Adrenal gland (tissue), 12 donors: ENCODE data around the gene LPAR3. TPM values are rescaled to one million over a fixed set of nuclear protein-coding genes. Genes with fewer than 3 reads are reported as not detected.
A peak's percentile ranks its signal among the peaks of the same experiment; 100 is the strongest.

ENCODE experiments used
- DNase-seq, 7 donors: peaks; one replicate each; pipeline ENCODE4 v3.0.0-alpha.2; 2019 to 2020
- H3K27ac ChIP-seq, 5 donors: fragments of 200-600 bp; sonication (generic) in 4 of 5; 1 replicate in 3 of 5; 2 replicates in 2 of 5; pipeline versions ENCODE4 v1.5.1 to v1.8.0; 2016 to 2020; ENCODE audit warnings: mild to moderate bottlenecking in 1 of 5
- H3K27me3 ChIP-seq: fragments of 200-600 bp; 2 replicates; pipeline ENCODE4 v1.8.0; 2021
- H3K36me3 ChIP-seq, 2 donors: fragments of 200-600 bp; replicated peaks in 1 of 2; 1 replicate in 1 of 2; 2 replicates in 1 of 2; pipeline versions ENCODE4 v1.5.1 to v1.8.0; 2018 to 2022
- H3K4me1 ChIP-seq, 2 donors: fragments of 200-600 bp; replicated peaks in 1 of 2; 1 replicate in 1 of 2; 2 replicates in 1 of 2; pipeline versions ENCODE4 v1.5.1 to v1.8.0; 2018 to 2021
- H3K4me3 ChIP-seq, 4 donors: fragments of 200-600 bp; sonication (generic) in 3 of 4; one replicate each; pipeline ENCODE4 v1.5.1; 2016 to 2018
- H3K9me3 ChIP-seq, 3 donors: fragments of 200-600 bp; sonication (generic) in 1 of 3; replicated peaks in 1 of 3; 1 replicate in 2 of 3; 2 replicates in 1 of 3; pipeline versions ENCODE4 v1.5.1 to v1.8.0; 2016 to 2021
- CTCF ChIP-seq, 6 experiments: fragments of 450-650 bp in 4 of 6; fragments of 200-600 bp in 2 of 6; sonication (generic) in 1 of 6; IDR thresholded peaks; 1 replicate in 5 of 6; 2 replicates in 1 of 6; pipeline versions ENCODE4 v1.5.1 to v1.8.0; 2016 to 2021; ENCODE audit warnings: antibody characterized with exemption in 6 of 6, mild to moderate bottlenecking in 2 of 6, moderate library complexity in 1 of 6
- POLR2A ChIP-seq, 2 donors: fragments of 450-650 bp; IDR thresholded peaks; one replicate each; pipeline ENCODE4 v1.6.1; 2017; ENCODE audit warnings: antibody characterized with exemption in 2 of 2, mild to moderate bottlenecking in 2 of 2, moderate library complexity in 1 of 2
- WGBS, 4 donors: extraction: QIAGEN DNeasy Blood & Tissue Kit in 2 of 4; methylation state at CpG; one replicate each; pipeline versions ENCODE4 v1.1.5 to v1.1.7; 2013 to 2017; 5-methylcytosine and 5-hydroxymethylcytosine counted together
- intact Hi-C, 2 donors: fragments of 100-400 bp; cut with DNase I; formaldehyde crosslinking; loops; one replicate each; pipeline versions ENCODE4 v1.14.1 to v1.15.0; 2022 to 2023
- polyA plus RNA-seq, 3 donors: library from polyadenylated mRNA; stranded (reverse); fragments of 200-250 nt in 2 of 3; fragments of 350-450 nt in 1 of 3; fragmentation: Illumina TruSeq in 1 of 3; extraction: RNeasy Lipid Tissue Mini Kit (QIAGEN cat#74804) in 1 of 3; gene quantifications; one replicate each; pipeline ENCODE4 v1.2.3, GENCODE V29; 2013 to 2014
- total RNA-seq, 9 donors: library from RNA; depleted of rRNA in 4 of 9; stranded (reverse); fragments of >200 nt in 4 of 9; fragments of 120-200 nt in 1 of 9; fragmentation: NEBNext Ultra II Directional in 1 of 9; extraction: Animal tissue kit (Norgen Biotek cat#: 25700) in 1 of 9; gene quantifications; one replicate each; pipeline versions ENCODE4 v1.1.0 to v1.2.4, GENCODE V29; 2013 to 2023
- donor health status: healthy with polysubstance abuse.
- donor health status: Bipolar disorder and iron deficiency.
- donor health status: DM: yes; HTN: yes; CAD: no.
- donor health status: DM: no; HTN: no; CAD: no.
- donor health status: DM: no; HTN: no; CAD: no.
- donor health status: DM: yes; HTN: yes; CAD: no.

LPAR3 gene
- total and polyA plus RNA-seq, 12 donors: 0.06 to 7.1 (median 1.8) TPM

- TF ChIP-seq POLR2A (IDR thresholded peaks at IDR 0.05) (no peak), CTCF (IDR thresholded peaks at IDR 0.05) (no peak)
- Histone ChIP-seq H3K4me3 (no peak overlapping the region), H3K36me3 (no peaks in the 10 kb centered on the region), H3K27me3 (peaks cover 8% of the 10 kb centered on the region), H3K4me1 (no peaks in the 10 kb centered on the region), H3K9me3 (no peaks in the 10 kb centered on the region), H3K27ac (no peak overlapping the region)
- 35 to 46% (median 41%) methylated on average over 4 of the region's 4 CpGs for WGBS, 4 donors
- intact Hi-C loops: loop anchor here in 1 of 2 donors (10.0 kb wide), 1 partner anchor 129 kb away; no protein-coding TSS in a partner anchor
- DNase-seq: peak; percentile 29 to 62 (median 46)
These were observed 107.6 kb downstream of the LPAR3 start for GRCh38 chr1:84785271-84786036.

- TF ChIP-seq POLR2A (IDR thresholded peaks at IDR 0.05) (no peak), CTCF (IDR thresholded peaks at IDR 0.05) (no peak)
These were observed 110.1 kb downstream of the LPAR3 start for GRCh38 chr1:84782881-84783280.

GRCh38 chr1:84781946-84782771 lies 110.8 kb downstream of the LPAR3 start:
- Histone ChIP-seq H3K4me1 (peaks cover 0 to 5% of the 10 kb centered on the region in 2 donors), H3K27ac (no peak overlapping the region), H3K36me3 (no peaks in the 10 kb centered on the region), H3K4me3 (no peak overlapping the region), H3K27me3 (no peaks in the 10 kb centered on the region), H3K9me3 (no peaks in the 10 kb centered on the region)
- 54 to 66% (median 61%) methylated on average over 16 to 18 of the region's 18 CpGs for WGBS, 4 donors
- intact Hi-C loops: loop anchor here in 1 of 2 donors (10.0 kb wide), 1 partner anchor 133 kb away; no protein-coding TSS in a partner anchor
- peak in 5 of 6 experiments; percentile 31 to 51 (median 39) for TF ChIP-seq CTCF (IDR thresholded peaks at IDR 0.05)
- no peak for TF ChIP-seq POLR2A (IDR thresholded peaks at IDR 0.05)
- peak; percentile 33 to 80 (median 57) for DNase-seq

More at GRCh38 chr1:84782881-84783280, 110.1 kb downstream of the LPAR3 start:
- Histone ChIP-seq H3K4me1 (peaks cover 0 to 5% of the 10 kb centered on the region in 2 donors), H3K36me3 (no peaks in the 10 kb centered on the region), H3K27me3 (no peaks in the 10 kb centered on the region), H3K27ac (no peak overlapping the region), H3K9me3 (no peaks in the 10 kb centered on the region), H3K4me3 (no peak overlapping the region)
- 67 to 81% (median 77%) methylated on average over 6 of the region's 6 CpGs for WGBS, 4 donors
- intact Hi-C loops: loop anchor here in 1 of 2 donors (10.0 kb wide), 1 partner anchor 132 kb away; no protein-coding TSS in a partner anchor
- no peak for DNase-seq
